ENCODE data around the gene RAB27A.
"Not testable (repeated sequence)": the region's sequence is repeated elsewhere in the genome, so short reads cannot be mapped to it uniquely, and the experiment has no call there.

The RAB27A gene

DNA sequence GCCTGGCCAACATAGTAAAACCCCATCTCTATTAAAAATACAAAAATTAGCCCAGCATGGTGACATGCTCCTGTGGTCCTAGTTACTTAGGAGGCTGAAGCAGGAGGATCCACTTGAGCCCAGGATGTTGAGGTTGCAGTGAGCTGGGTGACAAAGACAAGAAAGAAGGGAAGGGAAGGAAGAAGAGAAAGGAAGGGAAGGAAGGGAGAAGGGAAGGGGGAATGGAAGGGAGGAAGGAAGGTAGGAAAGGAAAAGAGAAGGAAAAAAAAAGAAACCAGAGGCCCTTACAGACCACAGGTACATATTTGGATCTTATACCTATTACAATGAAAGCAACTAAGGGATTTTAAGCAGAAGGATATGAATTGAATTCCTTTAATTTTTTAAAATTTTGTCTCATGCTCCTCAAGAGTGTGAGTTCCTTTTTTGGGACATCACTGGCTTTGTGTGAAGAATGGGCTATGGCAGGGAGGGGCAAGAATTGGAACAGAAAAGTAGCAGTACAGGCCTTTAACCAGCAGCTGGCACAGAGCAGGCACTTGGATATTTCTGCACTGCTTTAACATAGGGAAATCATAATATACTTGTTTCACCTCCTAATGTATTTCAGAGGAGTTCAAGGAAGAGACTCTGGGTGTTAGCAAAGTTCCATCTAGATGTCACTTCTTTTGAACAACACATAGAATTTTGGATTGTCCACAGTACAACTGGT, 7.9 kb downstream of the RAB27A start:
- no peak for DNase-seq

DNA sequence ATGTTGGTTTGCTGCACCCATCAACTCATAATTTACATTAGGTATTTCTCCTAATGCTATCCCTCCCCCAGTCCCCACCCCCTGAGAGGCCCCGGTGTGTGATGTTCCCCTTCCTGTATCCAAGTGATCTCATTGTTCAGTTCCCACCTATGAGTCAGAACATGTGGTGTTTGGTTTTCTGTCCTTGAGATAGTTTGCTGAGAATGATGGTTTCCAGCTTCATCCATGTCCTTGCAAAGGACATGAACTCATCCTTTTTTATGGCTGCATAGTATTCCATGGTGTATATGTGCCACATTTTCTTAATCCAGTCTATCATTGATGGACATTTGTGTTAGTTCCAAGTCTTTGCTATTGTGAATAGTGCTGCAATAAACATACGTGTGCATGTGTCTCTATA, 9.0 kb downstream of the RAB27A start:
- not testable (repeated sequence) for DNase-seq

DNA sequence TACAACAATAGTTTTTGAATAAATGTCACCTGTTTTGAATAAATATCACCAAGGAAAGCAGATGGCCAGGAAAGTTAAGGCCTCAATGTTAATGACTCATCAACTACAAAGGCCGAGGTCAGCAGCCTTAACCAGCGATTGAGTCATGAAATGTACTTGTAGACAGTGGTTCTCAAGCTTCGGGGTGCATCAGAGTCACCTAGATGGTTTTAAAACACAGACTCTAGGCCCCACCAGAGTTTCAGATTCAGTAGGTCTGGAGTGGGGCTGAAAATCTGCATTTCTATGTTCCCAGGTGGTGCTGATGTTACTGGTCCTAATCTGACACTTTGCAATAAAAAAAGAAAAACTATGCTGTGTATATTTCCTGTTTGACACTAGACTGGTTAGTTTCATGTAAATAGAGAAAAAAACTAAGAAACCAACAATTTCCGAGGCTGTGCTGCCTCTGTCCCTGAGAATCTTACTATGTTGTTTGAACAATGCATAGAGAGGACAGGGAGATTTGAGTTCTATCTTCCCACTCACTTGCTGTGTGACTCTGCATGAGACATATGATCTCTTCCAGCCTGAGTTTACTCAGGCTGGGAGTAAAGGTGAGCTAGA, 9.8 kb downstream of the RAB27A start:
- no peak for DNase-seq

DNA sequence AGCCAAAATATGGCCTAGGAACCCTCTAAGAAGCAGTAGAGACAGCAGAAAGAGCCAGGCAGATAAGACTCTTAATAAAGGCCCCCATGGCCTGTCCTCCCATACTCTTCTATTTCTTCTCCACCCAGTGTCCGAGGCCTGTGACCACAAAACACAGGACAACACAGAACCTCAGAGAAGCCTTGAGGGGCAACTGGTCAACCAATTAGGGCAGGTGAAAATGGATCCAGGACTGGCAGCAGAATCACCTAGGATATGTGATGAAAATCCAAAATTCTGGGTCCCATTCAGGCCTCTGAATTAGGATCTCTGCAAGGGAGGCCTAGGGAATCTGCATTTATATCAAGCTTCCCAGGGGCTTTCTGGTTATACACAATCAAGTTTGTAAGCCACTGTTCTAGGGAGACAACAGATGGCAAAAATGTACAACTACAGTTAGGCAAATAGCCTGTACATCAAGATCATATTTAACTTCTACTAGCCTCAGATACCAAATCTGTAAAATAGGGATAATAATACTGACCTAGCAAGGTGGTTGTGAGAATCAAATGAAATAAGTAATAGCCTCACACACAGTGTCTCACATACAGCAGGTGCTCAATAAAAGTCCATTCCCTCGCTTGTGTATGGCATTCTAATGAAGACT, 10.4 kb downstream of the RAB27A start:
- DNase-seq, result no peak

DNA sequence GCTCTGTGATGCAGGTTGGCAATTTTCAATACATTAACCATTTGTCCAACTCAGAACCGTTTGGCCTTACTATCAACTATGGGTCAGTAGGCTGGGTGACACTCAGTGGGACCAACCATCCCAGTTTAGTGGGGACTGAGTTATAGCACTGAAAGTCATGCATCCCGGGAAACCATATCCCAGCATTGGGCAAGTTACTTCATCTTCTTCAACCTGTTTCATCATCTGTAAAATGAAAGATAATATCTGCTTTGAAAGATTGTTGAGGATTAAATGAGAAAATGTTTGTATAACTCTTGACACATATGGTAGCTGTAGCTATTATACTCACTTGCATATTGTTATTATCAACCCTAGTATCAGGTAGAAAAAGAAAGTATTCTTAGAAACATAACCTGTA, 11.9 kb downstream of the RAB27A start:
- no peak for DNase-seq

DNA sequence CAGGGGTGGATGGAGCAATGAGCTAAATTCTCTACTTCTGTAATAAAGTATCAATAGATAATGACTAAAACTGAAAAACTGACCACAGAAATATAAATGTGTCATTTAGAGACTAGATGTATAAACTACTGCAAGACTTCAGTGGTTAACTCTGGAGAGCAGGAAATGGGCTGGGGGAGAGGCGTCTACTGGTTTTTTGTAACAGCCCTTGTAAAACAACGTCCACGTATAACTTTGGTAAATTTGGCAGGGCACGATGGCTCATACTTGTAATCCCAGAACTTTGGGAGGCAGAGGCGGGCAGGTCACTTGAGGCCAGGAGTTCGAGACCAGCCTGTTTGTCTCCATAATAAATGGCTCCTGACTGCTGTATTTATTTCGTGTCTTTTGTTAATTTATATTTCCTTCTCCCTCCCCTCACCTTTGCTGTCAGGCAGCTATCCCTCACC, 12.5 kb downstream of the RAB27A start:
- DNase-seq, result no peak

DNA sequence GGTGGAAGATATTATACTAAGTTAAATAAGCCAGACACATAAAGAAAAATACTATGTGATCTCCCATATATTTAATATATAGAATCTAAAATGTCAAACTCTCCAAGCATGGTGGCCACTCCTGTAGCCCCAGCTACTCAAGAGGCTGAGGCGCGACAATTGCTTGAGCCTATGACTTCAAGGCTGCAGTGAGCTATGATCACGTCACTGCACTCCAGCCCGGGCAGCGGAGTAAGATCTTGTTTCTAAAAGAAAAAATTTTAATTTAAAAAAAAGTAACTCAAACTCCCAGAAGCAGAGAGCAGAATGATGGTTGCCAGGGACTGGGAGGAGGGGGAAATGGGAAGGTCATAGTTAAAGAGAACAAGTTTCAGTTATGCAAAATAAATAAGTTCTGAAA, 13.3 kb downstream of the RAB27A start:
- DNase-seq, result no peak

DNA sequence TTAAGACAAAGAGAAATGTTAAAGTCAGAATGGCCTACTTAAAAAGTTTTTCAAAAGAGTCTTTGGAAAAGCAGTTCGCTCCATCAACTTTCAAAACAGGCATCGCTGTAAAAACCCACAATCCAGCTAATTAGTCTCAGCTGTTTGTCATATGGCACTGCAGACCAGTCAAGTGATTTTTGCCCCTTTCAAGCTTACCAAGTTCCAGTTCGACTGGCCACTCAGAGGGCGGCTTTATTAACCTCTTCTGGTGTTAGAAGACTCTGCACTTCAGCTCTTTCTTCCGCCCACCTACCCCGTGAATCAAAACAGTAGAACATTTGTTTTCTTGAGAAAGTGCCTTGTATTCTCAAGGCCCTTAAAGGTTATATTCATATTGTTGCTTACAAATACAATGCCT, 19.3 kb downstream of the RAB27A start:
- DNase-seq, result no peak

DNA sequence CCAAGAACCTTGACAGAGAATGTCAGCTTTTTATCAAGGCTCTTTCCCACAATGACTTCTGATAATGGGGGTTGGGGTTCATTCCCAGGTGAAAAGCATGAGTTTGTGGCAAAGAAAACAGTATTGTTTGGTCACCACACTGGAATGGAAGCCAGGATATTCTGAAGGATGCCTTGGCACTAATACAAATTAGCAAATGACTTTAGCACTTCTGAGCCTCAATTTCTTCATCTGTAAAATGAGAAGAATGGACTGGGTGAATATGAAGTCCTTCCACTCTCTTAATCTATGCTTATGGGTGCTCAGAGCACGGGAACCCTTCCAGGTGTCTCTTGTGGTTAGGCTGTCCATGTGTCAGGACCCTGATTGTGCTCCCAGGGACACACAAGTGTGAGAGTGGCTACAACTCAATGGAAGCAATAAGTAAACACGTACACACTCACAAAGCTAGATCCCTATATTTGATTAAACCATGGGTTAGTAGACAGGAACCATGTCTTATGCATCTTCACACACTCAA, 21.4 kb downstream of the RAB27A start:
- DNase-seq, result no peak

DNA sequence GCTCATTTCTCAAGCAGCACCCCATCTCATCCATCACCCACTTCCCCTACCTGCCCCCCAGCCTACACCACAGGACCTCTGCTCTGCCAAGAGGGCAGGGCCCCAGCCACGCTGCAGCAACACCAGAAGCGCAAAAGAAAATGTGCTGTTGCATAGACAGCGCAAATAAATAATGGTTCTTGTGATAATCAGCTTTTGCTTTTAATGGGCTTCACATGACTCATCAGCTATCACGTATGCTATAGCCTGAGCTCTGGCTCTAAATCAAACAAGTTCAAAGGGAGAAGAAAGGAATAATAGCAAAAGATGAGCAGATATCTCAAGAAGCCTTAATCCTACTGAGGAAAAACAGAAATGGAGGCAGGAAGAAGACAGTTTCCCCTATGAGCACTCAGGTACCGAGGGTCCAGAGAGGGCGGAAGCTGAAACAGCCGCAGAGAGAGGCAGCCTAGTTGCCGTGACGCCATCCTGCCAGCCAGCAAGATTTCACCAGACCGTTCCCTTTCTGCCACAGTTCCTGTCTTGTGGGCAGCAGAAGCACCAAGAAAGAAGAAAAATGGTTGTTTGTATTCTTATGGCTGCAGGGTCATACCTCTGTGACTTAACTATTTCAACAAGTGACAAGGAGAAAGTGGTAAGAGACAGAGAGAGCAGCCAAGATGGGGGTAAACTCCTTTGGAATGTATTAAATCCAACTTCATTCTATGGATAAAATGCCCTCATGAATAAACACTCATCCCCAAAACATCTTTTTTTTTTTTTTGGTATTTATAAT, 22.0 kb downstream of the RAB27A start:
- no peak for DNase-seq

DNA sequence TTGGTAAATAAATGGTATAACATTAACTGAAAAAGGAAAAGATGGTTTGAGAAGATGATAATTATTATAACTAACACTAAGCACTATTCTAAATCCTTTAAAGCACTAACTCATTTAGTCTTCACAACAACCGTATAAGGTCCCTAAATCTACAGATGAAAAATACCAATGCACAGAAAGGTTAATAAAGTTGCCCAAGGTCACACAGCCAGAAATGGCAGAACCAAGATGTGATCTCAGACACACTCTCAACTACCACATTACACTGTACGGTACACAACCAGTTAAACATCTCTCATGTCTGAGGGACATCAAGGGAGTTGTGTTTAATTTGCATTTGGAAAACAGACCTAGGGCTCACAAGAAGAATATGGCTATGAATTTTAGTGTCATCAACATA, 23.1 kb downstream of the RAB27A start:
- DNase-seq, result no peak

DNA sequence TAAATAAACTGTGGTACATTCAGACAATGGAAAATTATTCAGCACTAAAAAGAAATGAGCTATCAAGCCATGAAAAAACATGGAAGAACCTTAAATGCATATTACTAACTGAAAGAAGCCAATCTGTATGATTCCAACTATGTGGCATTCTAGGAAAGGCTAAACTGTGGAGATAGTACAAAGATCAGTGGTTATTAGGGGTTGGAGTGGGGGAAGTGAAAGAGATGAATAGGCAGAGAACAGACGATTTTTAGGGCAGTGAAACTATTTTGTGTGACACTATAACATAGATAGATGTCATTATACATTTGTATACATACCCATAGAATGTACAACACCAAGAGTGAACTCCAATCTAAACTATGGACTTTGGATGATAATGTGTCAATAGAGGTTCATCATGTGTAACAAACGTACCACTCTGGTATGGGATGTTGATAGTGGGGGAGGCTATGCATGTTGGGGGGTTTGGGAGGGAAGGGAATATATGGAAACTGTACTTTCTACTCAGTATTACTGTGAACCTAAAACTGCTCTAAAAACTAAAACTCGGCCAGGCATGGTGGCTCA, 29.0 kb downstream of the RAB27A start:
- no peak for DNase-seq

DNA sequence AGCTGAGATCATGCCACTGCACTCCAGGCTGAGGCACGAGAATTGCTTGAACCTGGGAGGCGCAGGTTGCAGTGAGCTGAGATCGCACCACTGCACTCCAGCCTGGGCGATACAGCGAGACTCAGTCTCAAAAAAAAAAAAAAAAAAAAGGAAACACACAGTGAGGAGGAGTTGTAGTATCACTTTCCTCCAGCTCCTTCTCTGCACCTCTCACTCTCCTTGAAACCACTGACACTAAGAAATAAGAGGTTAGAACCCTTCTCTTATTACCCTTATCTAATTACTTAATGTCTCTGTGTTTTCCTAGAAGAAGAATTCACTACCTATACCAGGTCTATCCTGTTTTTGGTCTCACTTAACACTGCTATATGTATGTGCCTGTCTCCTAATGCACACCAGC, 31.7 kb downstream of the RAB27A start:
- no peak for DNase-seq

DNA sequence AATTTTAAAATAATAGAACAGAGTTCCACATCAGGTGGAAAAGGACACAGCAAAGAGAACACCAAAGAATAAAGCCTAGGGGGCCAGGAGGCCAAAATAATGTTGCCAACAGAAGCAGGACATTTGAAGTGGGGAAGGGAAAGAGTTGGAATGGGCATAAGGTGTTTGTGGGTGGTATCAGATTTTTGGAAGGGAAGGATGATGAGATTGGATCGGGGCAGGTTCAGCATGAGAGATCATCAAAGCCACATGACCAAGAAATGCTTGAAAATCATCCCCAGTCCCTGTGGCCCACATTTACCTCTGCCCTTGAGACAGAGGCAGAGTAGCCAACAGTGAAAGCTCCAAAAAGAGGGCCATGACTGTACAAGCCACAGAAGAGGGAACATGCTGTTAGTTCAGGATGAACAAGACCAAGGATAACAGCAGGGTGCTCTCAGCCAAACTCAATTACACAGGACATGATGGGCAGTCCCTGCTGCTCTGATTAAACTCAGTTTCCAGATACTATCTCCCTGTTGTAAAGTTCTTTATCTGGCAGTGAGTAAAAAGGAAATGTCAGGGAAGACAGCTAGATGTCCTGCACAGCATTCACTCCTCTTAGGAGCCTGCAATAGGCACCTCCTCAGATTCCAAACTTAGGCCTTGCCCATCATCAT, 32.5 kb downstream of the RAB27A start:
- DNase-seq, result no peak

DNA sequence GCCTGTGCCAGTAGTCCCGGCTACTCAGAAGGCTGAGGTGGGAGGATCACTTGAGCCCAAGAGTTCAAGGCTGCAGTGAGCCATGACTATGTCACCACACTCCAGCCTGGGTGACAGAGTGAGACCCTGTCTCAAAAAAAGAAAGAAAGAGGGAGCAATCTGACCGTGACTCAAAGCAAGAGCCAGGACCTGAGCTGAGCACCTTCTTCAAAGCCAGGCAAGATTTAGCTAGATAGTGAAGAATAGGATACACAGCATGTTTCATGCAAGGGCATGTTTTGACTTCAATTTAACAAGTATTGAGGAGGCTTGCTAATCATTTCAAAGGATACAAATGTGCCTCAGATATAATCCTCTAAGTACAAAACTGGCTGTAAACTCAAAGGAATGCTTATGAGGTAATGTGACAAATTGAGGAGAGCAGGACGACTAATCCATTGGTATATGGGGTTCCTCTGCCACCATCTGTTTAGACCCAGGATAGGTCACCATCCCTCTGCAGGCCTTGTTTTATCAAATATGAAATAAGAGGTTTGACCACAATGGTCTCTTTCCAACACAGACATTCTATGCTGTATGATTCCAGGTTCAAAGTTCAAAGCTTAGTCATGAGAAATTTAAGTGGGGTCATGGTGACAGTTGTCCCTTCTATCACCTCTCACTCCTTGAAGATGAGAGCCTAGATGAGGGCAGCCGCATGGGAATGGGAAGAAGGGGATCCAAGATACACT, 33.2 kb downstream of the RAB27A start:
- no peak for DNase-seq

DNA sequence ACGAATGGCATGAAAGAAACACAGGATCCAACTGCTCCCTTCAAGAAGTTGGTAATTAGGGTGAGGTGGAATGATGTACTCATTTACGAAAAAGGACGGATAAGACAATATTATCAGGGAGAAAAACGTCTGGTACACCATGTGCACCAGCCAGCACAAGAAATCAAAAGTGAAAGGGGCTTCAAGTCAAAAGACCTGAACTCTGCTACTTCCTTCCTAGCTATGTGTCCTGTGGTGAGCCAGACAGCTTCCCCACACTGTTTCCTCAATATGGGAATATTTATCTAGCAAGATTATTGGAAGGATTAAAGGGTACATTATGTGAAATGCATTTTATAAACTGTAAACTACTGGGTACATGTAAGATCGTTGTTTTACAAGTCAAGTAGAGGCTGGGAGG, 33.9 kb downstream of the RAB27A start:
- no peak for DNase-seq

DNA sequence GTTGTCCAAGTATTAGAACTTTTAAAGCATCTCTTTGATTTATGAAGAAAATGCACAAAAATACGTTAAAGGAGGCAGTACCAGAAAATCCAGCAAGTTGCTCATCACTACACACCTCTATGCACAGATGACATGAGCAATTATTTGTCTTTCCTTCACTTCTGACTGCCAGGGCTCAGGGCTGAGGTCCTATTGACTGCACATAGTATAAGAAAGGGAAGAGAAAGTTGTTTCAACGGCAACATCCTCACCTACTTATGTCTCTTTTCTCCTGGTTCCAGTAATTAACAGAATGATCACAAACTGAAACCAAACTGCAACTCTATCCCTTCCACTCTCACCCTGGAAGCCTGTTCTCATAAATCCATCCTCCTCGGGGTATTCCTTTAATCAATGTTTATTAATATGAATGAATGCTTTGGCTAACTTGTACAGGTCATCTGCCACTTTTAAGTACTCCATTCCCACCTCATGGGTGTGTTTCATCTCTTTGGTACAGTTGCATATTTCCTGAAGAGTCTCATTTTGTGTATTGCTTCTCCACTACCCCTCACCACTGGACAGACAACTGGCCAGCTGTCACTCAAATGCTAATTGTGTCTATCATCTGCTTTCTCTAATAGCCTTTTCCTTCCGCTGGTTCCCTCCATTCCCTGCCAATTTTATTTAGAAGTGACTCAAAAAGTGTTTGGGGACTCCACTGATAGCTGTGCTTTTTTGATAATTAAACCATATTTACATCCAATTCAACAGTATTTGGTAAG, 34.5 kb downstream of the RAB27A start:
- no peak for DNase-seq

DNA sequence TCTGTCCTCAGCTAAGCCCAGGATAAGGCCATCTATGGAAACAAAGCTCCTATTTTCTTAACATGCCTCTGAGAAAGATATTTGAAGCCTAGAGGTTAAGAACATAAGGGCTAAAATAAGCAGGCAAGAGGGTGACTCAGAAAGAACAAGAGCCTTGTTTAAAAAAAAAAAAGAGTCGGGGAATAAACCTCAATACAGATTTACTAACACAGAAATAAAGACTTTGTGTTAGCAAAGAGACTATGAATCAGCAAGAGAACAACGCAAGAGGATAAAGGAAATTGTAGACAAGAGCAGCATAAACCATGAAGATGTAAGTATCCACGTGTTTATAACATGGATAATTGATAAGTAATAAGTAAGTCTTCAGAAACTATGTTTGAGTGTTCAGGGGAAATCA, 36.0 kb downstream of the RAB27A start:
- DNase-seq, result no peak

DNA sequence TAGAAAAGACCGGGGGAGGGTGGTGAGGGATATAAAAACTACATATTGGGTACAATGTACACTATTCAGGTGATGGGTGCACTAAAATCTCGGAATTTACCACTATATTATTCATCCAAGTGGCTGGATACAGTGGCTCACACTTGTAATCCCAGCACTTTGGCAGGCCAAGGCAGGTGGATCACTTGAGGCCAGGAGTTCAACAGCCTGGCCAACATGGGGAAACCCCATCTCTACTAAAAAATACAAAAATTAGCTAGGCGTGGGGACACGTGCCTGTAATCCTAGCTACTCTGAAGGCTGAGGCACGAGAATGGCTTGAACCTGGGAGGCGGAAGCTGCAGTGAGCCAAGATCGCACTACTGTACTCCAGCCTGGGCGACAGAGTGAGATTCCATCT, 37.4 kb downstream of the RAB27A start:
- DNase-seq, result not testable (repeated sequence)

DNA sequence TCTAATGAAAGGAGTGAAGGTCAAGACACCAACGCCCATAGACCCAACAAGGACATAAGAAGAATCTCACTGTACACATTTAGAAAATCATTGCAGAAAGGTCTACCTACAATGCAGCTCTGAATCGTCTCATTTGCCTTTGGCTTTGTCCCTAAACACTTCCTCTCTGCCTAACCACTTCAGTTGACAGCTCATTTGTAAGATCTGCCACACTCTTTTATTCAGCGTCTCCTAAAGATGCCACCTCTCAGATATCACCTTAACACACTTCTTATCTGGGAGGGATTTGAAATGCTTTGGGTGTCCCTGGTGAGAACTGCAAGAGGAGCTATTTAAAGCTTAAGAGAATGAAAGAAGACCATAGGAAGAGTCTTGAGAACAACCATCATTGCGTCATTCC, 38.7 kb downstream of the RAB27A start:
- no peak for DNase-seq

DNA sequence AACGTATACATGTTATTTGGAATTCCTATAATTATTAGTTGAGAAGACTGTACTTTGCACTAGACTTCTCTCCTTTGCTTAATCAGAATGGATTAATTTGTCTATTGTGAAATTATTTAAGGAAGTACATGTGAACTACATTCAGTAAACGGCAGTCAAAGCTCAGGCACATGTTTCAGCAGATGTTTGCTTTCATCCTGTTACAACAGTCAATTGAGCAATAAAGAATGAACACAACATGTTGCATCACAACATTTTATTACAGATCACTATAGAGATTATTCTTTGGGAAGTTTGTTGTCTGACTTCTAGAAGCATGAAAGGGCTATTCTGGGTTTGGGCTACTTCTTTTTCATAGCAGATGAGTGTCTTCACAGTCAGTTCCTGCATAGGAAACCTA, 39.2 kb downstream of the RAB27A start:
- DNase-seq, result no peak
